ENCODE measurements around the gene HOXA7. TPM values are rescaled to one million over a fixed set of nuclear protein-coding genes. Genes with fewer than 3 reads are reported as not detected.
A peak's percentile ranks its signal among the peaks of the same experiment; 100 is the strongest.

The HOXA7 gene
- total and polyA plus RNA-seq, 2 experiments from 2014 or later = 0.24 TPM; not detected in 1

GRCh38 chr7:27198138-27198841 is 41.8 kb upstream of the HOXA7 start:
- H3K4me1 Mint-ChIP-seq = peaks cover 19% of the 10 kb centered on the region
- no peaks in the 10 kb centered on the region for H3K36me3 Mint-ChIP-seq (ENCODE audit: low read depth)
- Histone ChIP-seq H3K4me1 (ENCODE audit: insufficient read depth) (peaks cover 21% of the 10 kb centered on the region), H3K4me3 (no peak overlapping the region), H3K27me3 (ENCODE audit: insufficient read depth) (peaks cover 98% of the 10 kb centered on the region), H3K4me2 (peak overlapping the region; percentile 64; the same call in 1 of the 2 replicates), H3K36me3 (ENCODE audit: insufficient read depth) (no peaks in the 10 kb centered on the region), H4K20me1 (replicated peaks; ENCODE audit: insufficient read depth) (peaks cover 42% of the 10 kb centered on the region), H3K27ac (ENCODE audit: low read depth) (no peak overlapping the region), H3F3A (replicated peaks; ENCODE audit: low read depth) (peaks cover 27% of the 10 kb centered on the region; the same call in 1 of the 2 replicates), H2AFZ (no peak overlapping the region), H3K79me2 (replicated peaks; ENCODE audit: insufficient read depth) (no peaks in the 10 kb centered on the region), H3K9me2 (ENCODE audit: insufficient read depth) (no peaks in the 10 kb centered on the region)
- peaks cover 92% of the 10 kb centered on the region for H3K27me3 Mint-ChIP-seq (ENCODE audit: insufficient read depth, low read depth, poor library complexity)
- no peaks in the 10 kb centered on the region; the same call in 2 of the 3 replicates for H3K9me3 Mint-ChIP-seq
- H3K27ac Mint-ChIP-seq = no peak overlapping the region
- TF ChIP-seq JUNB (IDR thresholded peaks at IDR 0.05; ENCODE audit: unreplicated experiment) (no peak), ETS1 (IDR thresholded peaks at IDR 0.05) (no peak), EZH2phosphoT487 (IDR thresholded peaks at IDR 0.05; ENCODE audit: unreplicated experiment) (peak; percentile 90), CTCF (conservative IDR thresholded peaks at IDR 0.05; ENCODE audit: low read depth in 2 of 2) (no peak), ZNF331 (CRISPR knock-in tag; IDR thresholded peaks at IDR 0.05; ENCODE audit: low read depth) (no peak), ZNF114 (CRISPR knock-in tag; IDR thresholded peaks at IDR 0.05) (no peak), EZH2 (IDR thresholded peaks at IDR 0.05; ENCODE audit: low read depth, unreplicated experiment) (peak; percentile 97), NANOG (IDR thresholded peaks at IDR 0.05; ENCODE audit: borderline replicate concordance) (no peak), STAT1 (IDR thresholded peaks at IDR 0.05; ENCODE audit: unreplicated experiment) (no peak)
- H3K4me3 Mint-ChIP-seq = peak overlapping the region; percentile 13; the same call in 1 of the 3 replicates
- DNase-seq (ENCODE audit: low spot score) (no peak), ATAC-seq (peak; percentile 5; the same call in 1 of the 3 replicates)

- Mint-ChIP-seq H3K4me3 (no peak overlapping the region), H3K36me3 (ENCODE audit: low read depth) (no peaks in the 10 kb centered on the region), H3K27ac (no peak overlapping the region), H3K9me3 (no peaks in the 10 kb centered on the region; the same call in 2 of the 3 replicates), H3K27me3 (ENCODE audit: insufficient read depth, low read depth, poor library complexity) (peaks cover 90% of the 10 kb centered on the region), H3K4me1 (peaks cover 19% of the 10 kb centered on the region)
- no peak for ATAC-seq
- Histone ChIP-seq H3K9me2 (ENCODE audit: insufficient read depth) (no peaks in the 10 kb centered on the region), H3F3A (replicated peaks; ENCODE audit: low read depth) (peaks cover 22% of the 10 kb centered on the region; the same call in 1 of the 2 replicates), H2AFZ (no peak overlapping the region), H3K4me2 (no peak overlapping the region), H3K36me3 (ENCODE audit: insufficient read depth) (no peaks in the 10 kb centered on the region), H3K79me2 (replicated peaks; ENCODE audit: insufficient read depth) (no peaks in the 10 kb centered on the region), H3K27ac (ENCODE audit: low read depth) (no peak overlapping the region), H4K20me1 (replicated peaks; ENCODE audit: insufficient read depth) (peaks cover 37% of the 10 kb centered on the region), H3K4me3 (no peak overlapping the region), H3K4me1 (ENCODE audit: insufficient read depth) (peaks cover 24% of the 10 kb centered on the region), H3K27me3 (ENCODE audit: insufficient read depth) (peaks cover 98% of the 10 kb centered on the region)
- TF ChIP-seq STAT1 (IDR thresholded peaks at IDR 0.05; ENCODE audit: unreplicated experiment) = no peak
- no peak for TF ChIP-seq POLR2AphosphoS5 (IDR thresholded peaks at IDR 0.05; ENCODE audit: low read depth)
- no peak for TF ChIP-seq ZNF331 (CRISPR knock-in tag; IDR thresholded peaks at IDR 0.05; ENCODE audit: low read depth)
- no peak for TF ChIP-seq ZNF114 (CRISPR knock-in tag; IDR thresholded peaks at IDR 0.05)
- TF ChIP-seq CREB1 (CRISPR knock-in tag; IDR thresholded peaks at IDR 0.05; ENCODE audit: low read depth) = no peak
- no peak for TF ChIP-seq REST (IDR thresholded peaks at IDR 0.05; ENCODE audit: unreplicated experiment)
- TF ChIP-seq CTCF (conservative IDR thresholded peaks at IDR 0.05; ENCODE audit: low read depth in 2 of 2) = no peak
- peak; percentile 54 for TF ChIP-seq EZH2phosphoT487 (IDR thresholded peaks at IDR 0.05; ENCODE audit: unreplicated experiment)
- TF ChIP-seq EZH2 (IDR thresholded peaks at IDR 0.05; ENCODE audit: low read depth, unreplicated experiment) = peak; percentile 61
- no peak for DNase-seq (ENCODE audit: low spot score)
Observed at GRCh38 chr7:27197137-27198042, 40.9 kb upstream of the HOXA7 start.

Measured in GM23338 (cell line).